GM12865 (cell line): ENCODE measurements around the gene CADM2.

Experiments used
- DNase-seq: peaks from one replicate; pipeline ENCODE4 v3.0.0; 2010; ENCODE audit warnings: low read depth
- H3K4me3 ChIP-seq: 2 replicates; pipeline ENCODE4 v1.5.1; 2011; ENCODE audit warnings: mild to moderate bottlenecking, low read depth, low read length, control low read depth
- TF ChIP-seq, protein P1 (sequence below): IDR thresholded peaks from 2 replicates; pipeline ENCODE4 v1.5.1; 2011; ENCODE audit warnings: low read length, control low read depth, low read depth, inconsistent platforms; ENCODE audit not compliant: insufficient read depth; ENCODE audit errors: missing control alignments

CADM2 gene

DNA sequence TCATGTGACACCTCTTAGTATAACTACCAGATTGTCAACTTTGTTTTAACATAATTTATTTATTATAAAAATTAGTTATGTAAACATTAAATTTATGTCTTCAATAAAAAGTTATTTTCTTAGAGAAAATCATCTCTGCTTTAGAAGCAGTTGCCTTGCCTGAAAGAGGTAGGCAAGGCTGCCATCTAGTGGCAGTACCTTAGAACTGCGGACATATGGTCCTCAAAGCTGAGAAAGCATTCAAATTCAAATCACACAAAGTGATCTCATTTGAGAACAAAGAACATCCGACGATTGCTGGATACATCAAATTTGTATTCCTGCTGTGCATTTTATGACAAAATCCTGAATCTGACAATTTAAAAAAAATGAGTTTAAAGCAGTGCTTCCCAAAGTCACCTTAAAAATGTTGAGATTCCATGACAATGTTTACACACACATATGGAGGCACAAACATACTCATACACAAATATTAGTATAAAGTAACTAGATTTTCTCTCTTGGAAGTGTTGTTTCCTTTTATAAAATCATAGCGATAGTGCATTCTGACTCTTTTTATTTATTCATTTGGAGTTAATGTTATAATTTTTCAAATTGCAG is 617.4 kb downstream of the CADM2 start:
- no peak overlapping the region for H3K4me3 ChIP-seq
- DNase-seq = peak; percentile 67
- TF ChIP-seq, protein P1, sequence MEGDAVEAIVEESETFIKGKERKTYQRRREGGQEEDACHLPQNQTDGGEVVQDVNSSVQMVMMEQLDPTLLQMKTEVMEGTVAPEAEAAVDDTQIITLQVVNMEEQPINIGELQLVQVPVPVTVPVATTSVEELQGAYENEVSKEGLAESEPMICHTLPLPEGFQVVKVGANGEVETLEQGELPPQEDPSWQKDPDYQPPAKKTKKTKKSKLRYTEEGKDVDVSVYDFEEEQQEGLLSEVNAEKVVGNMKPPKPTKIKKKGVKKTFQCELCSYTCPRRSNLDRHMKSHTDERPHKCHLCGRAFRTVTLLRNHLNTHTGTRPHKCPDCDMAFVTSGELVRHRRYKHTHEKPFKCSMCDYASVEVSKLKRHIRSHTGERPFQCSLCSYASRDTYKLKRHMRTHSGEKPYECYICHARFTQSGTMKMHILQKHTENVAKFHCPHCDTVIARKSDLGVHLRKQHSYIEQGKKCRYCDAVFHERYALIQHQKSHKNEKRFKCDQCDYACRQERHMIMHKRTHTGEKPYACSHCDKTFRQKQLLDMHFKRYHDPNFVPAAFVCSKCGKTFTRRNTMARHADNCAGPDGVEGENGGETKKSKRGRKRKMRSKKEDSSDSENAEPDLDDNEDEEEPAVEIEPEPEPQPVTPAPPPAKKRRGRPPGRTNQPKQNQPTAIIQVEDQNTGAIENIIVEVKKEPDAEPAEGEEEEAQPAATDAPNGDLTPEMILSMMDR = peak; percentile 81

DNA sequence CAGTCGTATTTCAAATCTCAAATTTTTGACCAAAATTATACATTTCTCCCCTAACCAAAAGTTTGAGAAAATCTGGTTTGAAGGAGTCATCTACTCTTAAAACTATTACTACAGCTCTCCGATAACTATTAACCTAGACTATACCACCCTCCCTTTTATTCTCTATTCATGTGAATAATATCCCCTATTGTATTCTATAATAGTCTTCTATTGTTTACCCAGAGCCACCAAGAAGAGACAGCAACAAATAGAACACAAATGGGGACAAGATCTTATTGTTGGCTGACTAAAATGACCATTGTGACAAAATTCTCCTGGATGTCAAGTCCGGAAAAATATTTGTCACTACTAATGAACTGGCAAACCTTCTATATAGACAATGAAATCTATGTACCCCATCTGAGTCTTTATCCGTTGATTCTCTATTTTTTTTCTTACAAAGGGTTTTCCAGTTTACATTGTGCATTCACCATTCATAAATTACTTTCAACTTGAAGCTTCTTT is 618.0 kb downstream of the CADM2 start:
- TF ChIP-seq, protein P1 = no peak
- H3K4me3 ChIP-seq = no peak overlapping the region
- no peak for DNase-seq

DNA sequence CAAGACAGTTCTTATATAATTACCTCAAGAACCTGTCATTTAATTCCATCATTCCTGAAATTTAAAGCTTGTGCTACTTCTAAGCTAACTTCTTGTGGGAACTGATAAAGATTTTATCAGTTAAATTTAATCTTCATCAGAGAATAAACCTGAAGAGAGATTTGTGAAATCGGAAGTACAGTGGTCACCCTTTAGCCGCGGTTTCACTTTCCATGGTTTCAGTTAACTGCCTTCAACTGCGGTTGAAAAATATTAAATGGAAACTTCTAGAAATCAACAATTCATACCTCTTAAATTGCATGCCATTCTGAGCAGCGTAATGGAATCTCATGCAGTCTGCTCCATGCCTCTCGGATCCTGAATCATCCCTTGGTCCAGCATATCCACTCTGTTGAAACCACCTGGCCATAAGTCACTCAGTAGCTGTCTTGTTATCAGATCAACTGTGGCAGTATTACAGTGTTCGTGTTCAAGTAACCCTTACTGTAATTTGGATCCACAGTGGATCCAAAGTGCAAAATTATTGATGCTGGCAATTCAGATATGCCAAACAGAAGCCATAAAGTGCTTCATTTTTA is 626.1 kb downstream of the CADM2 start:
- peak; percentile 9 for DNase-seq
- H3K4me3 ChIP-seq = no peak overlapping the region
- TF ChIP-seq, protein P1 = no peak

DNA sequence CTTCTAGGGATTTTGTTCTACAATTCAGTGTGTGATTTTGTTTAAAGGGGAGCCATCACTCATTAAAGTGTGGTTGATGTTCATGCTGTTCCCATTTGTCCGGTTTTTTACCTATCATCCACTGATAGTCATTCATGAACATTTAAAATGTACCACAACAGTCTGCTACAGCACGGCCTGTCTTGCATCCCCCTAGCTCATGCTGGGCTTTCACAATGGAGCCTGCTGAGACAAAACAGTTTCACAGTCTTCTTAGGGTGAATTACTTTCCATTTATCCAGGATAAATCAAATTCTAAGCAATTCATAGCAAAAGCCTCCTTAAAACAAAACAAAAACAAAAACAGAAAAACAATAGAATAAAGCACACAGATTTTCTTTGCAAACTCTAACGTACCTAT is 627.2 kb downstream of the CADM2 start:
- DNase-seq = no peak
- TF ChIP-seq, protein P1 = no peak
- H3K4me3 ChIP-seq = no peak overlapping the region

DNA sequence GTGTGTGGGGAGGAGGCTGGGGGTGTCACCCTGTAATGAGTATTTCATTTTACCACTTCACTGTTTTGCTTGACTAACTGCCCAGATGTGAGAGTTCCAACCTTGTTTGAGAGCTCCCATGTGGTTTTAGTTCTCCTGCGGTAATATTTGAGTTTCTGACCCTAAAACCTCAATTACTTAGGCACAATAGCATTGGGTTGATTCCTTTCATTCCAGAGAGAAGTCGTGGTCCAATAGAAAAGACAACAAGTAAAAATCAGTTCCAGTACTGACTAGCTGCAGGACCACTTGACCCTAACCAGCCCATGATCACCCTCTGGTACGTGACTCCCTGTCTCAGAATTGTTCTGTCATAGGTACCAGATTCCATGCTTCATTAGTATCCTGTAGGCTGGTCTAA is 630.4 kb downstream of the CADM2 start:
- TF ChIP-seq, protein P1 = no peak
- no peak overlapping the region for H3K4me3 ChIP-seq
- DNase-seq = no peak

DNA sequence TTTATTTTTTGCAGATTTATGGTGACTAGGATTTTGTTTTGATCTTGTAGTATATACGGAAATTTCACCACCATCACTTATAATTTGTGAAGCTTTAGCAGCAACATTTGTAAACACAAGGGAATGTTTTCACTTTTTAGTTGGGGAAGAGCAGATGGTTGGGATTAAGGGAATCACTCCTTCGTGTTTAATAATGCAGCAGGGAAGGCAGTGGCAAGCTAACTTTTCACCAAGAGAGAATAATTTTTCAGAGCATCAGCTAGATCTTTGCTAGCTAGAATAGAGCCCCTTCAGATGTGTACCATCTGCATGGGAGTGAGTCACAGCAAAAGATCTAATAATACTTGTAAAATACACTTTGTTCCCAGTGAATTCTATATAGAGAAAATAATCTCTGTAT is 632.7 kb downstream of the CADM2 start:
- TF ChIP-seq, protein P1 = no peak
- DNase-seq = no peak
- no peak overlapping the region for H3K4me3 ChIP-seq

DNA sequence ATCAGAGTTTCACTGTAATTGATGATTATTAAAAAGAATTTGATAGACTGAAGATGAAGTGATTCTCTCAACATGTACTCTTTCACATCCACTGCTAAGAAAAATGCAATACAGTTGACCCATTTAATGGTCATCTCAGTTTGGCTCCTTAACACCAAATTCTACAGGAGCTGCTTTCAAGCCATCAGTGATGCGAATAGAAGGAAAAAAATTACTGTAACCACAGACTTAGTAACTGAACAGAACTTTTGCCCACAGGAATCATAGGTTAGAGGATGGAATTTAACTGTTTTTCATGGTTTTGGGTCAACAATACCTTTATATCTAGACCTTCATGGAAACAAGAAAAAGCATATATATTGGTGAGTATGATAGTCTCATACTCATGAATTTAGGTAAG is 633.5 kb downstream of the CADM2 start:
- no peak overlapping the region for H3K4me3 ChIP-seq
- DNase-seq = no peak
- TF ChIP-seq, protein P1 = no peak
